Progenitor cell of endocrine pancreas (in vitro differentiated cells): ENCODE measurements around the gene BRICD5. TPM values are rescaled to one million over a fixed set of nuclear protein-coding genes. Genes with fewer than 3 reads are reported as not detected.
"Not testable (repeated sequence)": the region's sequence is repeated elsewhere in the genome, so short reads cannot be mapped to it uniquely, and the experiment has no call there.

Experiments used
- DNase-seq: peaks from one replicate; pipeline ENCODE4 v3.0.0; 2021; ENCODE audit warnings: low spot score; ENCODE audit not compliant: unreplicated experiment
- H3K27ac Mint-ChIP-seq: 2 replicates; pipeline ENCODE4 v1.8.0; 2021; ENCODE audit warnings: mild to moderate bottlenecking, moderate library complexity, mixed read lengths
- H3K27me3 Mint-ChIP-seq: 2 replicates; pipeline ENCODE4 v1.8.0; 2021; ENCODE audit warnings: mixed read lengths
- H3K36me3 Mint-ChIP-seq: 2 replicates; pipeline ENCODE4 v1.8.0; 2022; ENCODE audit warnings: mixed read lengths; ENCODE audit not compliant: insufficient read depth
- H3K4me1 Mint-ChIP-seq: 2 replicates; pipeline ENCODE4 v1.8.0; 2021; ENCODE audit warnings: low read depth, mixed read lengths
- H3K4me3 Mint-ChIP-seq: 2 replicates; pipeline ENCODE4 v1.8.0; 2021; ENCODE audit warnings: low read depth, mild to moderate bottlenecking, moderate library complexity, mixed read lengths
- H3K9me3 Mint-ChIP-seq: 2 replicates; pipeline ENCODE4 v1.8.0; 2021; ENCODE audit warnings: low read depth, mixed read lengths
- long read RNA-seq: library from polyadenylated mRNA; unstranded; transcript quantifications from one replicate; pipeline ENCODE4 v2.0.0, GENCODE V29; 2020
- total RNA-seq: library from RNA; stranded (reverse); gene quantifications from 2 replicates; pipeline ENCODE4 v1.2.1, GENCODE V29; 2021
- TF ChIP-seq, protein P1 (sequence below): fragments of 200-600 bp; sonication (generic); IDR thresholded peaks from one replicate; pipeline ENCODE4 v1.5.0; 2021; ENCODE audit warnings: antibody characterized with exemption, mild to moderate bottlenecking; ENCODE audit not compliant: unreplicated experiment

BRICD5 gene
- 22.5 and 24.6 TPM in 2 replicates for total RNA-seq
- long read RNA-seq, partial matches to known transcripts = 1 of 1 reads
- long read RNA-seq, other reads (novel, unspliced or antisense) = 0 of 1 reads

DNA sequence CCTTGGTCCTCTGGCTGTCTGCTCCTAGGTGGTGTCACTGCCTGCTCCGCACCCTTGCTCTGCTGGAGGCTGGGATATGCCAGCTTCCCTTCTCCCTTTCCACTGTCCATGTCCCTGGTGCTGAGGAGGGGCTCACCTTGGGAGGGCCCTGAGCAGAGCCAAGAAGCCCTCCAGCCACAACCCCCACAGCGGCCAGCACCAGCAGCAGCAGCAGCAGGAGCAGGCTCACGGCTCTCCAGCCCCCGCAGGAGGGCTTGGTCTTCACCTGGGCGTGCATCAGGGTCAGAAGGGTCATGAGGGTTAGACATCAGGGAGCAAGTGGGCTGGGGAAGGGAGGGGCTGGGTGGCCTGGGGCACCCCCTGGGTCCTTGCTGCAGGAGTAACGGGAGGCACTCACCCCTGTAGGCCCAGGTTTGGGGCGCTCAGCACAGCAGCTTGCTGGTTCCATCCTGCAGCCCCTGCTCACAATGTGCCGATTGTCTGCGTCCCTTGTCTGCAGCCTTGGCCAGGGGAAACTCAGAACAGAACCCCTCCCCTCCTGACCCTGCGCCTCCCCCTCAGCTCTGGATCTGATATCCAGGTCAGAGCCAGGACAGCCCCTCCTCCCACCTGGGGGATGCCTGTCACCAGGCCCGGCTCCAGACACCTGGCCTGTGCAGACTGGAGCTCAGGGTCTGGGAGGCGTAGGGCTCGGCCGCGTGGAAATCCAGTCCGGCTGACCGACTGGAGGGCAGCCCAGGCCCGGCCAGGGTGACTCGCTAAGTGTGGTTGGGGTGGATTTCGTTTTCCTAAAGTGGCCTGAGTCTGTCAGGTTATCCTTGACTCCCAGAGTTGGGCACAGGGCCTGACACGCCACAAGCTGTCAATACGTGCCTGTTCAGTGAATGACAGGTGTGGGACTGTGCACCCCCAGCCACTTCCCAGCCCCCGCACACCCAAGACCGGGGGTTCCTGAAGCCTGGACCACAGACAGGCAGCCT lies at the start of gene BRICD5:
BRICD5 (minus strand) TSS at position 478 of the 980 bp plus-strand sequence; CDS start at position 448, 30 bp downstream.
- no peak within 1 kb of the TSS for H3K27ac Mint-ChIP-seq
- no peak within 1 kb of the TSS for H3K4me3 Mint-ChIP-seq
- TF ChIP-seq, protein P1, sequence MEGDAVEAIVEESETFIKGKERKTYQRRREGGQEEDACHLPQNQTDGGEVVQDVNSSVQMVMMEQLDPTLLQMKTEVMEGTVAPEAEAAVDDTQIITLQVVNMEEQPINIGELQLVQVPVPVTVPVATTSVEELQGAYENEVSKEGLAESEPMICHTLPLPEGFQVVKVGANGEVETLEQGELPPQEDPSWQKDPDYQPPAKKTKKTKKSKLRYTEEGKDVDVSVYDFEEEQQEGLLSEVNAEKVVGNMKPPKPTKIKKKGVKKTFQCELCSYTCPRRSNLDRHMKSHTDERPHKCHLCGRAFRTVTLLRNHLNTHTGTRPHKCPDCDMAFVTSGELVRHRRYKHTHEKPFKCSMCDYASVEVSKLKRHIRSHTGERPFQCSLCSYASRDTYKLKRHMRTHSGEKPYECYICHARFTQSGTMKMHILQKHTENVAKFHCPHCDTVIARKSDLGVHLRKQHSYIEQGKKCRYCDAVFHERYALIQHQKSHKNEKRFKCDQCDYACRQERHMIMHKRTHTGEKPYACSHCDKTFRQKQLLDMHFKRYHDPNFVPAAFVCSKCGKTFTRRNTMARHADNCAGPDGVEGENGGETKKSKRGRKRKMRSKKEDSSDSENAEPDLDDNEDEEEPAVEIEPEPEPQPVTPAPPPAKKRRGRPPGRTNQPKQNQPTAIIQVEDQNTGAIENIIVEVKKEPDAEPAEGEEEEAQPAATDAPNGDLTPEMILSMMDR = no peak
- H3K36me3 Mint-ChIP-seq = peaks cover 4% of the 10 kb centered on the region
- DNase-seq = no peak
- no peaks in the 10 kb centered on the region for H3K27me3 Mint-ChIP-seq
- H3K4me1 Mint-ChIP-seq = peaks cover 17% of the 10 kb centered on the region
- no peaks in the 10 kb centered on the region for H3K9me3 Mint-ChIP-seq

DNA sequence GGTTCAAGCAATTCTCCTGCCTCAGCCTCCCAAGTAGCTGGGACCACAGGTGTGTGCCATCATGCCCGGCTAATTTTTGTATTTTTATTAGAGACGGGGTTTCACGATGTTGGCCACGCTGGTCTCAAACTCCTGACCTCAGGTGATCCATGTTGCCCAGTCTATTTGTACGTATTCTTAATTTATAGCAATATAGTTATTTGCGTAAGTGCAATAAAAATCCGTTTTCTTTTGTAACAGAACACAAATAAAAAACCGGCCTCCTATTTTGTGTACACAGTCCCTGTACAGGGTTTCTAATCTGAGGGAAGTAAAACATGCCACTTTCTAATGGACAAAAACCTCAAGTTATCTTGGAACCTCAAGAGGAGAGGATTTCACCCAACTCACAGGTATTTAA lies 49.6 kb upstream of the BRICD5 start:
- Mint-ChIP-seq H3K4me3 (no peak overlapping the region), H3K27me3 (no peaks in the 10 kb centered on the region), H3K4me1 (peaks cover 7% of the 10 kb centered on the region), H3K9me3 (no peaks in the 10 kb centered on the region), H3K36me3 (peaks cover 31% of the 10 kb centered on the region), H3K27ac (no peak overlapping the region)
- DNase-seq = no peak
- TF ChIP-seq, protein P1 = no peak

DNA sequence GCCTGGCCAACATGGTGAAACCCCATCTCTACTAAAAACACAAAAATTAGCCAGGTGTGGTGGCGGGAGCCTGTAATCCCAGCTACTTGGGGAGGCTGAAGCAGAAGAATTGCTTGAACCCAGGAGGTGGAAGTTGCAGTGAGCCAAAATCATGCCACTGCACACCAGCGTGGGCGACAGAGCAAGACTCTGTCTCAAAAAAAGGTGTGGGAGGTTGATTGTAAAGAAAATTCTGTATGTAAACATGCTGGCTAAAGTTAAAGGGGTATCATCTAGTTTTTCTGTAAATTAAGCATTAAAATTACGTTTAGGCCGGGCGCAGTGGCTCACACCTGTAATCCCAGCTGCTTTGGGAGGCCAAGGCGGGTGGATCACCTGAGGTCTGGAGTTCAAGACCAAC lies 47.9 kb upstream of the BRICD5 start:
- not testable (repeated sequence) for H3K4me3 Mint-ChIP-seq, H3K27me3 Mint-ChIP-seq, H3K4me1 Mint-ChIP-seq, H3K9me3 Mint-ChIP-seq, H3K27ac Mint-ChIP-seq, DNase-seq
- H3K36me3 Mint-ChIP-seq = peaks cover 31% of the 10 kb centered on the region

DNA sequence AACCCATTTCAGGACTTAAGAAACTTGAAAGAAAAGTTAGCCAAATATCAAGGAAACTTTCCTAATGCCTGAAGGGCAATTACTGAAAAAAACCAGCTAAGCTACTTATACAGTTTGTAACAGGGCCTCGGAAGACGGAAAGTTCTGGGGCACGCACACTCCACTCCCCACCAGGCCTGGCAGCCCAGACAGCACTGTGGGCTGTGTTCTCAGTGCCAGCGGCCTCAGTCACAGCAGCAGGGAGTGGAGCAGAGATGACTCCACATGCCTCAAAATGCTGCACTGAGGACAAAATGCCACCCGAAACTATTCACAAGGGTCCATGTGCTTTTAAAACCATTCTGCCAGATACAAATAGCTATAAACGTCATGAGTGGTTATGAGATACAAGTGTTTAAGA lies 47.1 kb upstream of the BRICD5 start:
- H3K9me3 Mint-ChIP-seq = no peaks in the 10 kb centered on the region
- H3K4me1 Mint-ChIP-seq = no peaks in the 10 kb centered on the region
- TF ChIP-seq, protein P1 = no peak
- H3K27me3 Mint-ChIP-seq = no peaks in the 10 kb centered on the region
- no peak for DNase-seq
- no peak overlapping the region for H3K4me3 Mint-ChIP-seq
- peaks cover 35% of the 10 kb centered on the region for H3K36me3 Mint-ChIP-seq
- H3K27ac Mint-ChIP-seq = no peak overlapping the region

DNA sequence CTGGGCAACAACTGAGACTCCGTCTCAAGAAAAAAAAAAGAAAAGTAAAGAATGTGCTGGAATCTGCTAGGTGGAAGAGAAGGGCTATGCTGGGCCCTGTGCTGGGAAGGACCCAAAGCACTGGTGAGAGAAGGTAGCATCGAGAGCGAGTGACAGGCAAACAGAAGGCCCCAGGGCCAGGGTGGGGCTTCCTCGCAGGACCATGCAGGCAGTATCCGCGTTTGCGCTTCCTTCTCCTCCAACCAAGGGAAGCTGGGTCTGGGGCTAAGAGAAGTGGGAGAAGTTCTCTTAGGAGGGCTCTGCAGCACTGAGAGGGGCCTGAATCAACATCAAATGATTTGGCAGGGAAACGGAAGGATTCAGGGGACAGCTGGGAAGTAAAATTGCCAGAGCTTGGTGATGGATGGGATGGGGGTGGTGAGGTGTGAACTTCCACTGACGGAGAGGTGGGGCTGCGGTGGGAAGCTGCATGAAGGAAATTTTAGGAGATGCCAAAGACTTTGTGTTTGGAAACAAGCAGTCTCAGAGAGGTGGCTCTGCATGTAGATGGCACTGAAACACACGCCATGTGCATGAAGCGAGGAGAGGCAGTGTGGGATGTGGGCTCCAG lies 46.0 kb upstream of the BRICD5 start:
- no peak for DNase-seq
- H3K27me3 Mint-ChIP-seq = no peaks in the 10 kb centered on the region
- H3K27ac Mint-ChIP-seq = no peak overlapping the region
- H3K4me1 Mint-ChIP-seq = peaks cover 4% of the 10 kb centered on the region
- H3K36me3 Mint-ChIP-seq = peaks cover 27% of the 10 kb centered on the region
- H3K4me3 Mint-ChIP-seq = no peak overlapping the region
- TF ChIP-seq, protein P1 = no peak
- no peaks in the 10 kb centered on the region for H3K9me3 Mint-ChIP-seq
